ENCODE data around the gene ABHD16A. TPM values are rescaled to one million over a fixed set of nuclear protein-coding genes. Genes with fewer than 3 reads are reported as not detected.

The ABHD16A gene
- total and polyA plus RNA-seq, 2 of the 13 experiments (the other 11 are each of a cell fraction or from before 2014, with no cell fraction given), result 43.5 to 45.4 TPM

DNA sequence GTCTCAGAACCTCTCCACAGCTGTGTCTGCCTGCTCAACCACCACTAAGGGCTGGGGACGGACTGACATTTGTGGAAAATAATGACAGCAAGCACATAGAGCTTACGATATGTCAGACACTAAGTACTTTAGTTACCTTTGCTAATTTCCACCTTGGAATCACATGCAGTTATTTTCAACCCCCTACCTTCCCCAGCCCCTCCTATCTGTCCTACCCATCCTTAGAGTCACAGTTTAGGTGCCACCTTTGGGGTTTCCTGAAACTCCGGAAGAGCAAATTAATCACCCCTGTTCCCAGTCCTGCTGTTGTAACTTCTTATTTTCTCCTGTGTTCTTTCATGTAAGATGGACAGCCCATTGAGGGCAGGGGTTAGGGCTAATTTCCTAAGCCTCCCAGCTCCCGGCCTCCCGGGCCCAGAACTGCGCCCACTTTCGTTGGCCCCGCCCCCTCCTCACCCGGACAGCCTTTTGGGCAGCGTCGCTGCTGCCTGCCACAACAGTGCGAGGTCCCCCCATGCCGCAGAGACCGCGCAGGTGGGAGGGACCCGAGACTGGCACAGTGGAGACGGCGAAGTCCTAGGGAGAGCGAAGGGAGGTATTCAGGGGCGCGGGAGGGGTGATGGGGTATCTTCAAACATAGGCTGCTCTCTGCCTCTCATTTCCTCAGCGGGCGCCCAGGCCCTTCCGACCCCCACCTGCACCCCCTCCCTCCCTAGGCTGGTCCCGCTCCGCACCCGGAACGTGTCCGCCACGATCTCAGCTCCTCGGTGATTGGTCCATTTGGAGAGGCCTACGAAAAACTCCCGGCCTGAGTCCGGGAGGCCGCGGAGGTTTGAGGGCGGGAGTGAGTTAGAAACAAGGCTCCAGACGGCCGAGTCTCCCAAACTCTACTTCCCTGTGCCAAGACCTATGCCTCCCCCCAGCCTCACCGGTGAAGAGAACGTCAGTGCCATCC lies 24.9 kb upstream of the ABHD16A start (continued):
- TF ChIP-seq, protein P1, sequence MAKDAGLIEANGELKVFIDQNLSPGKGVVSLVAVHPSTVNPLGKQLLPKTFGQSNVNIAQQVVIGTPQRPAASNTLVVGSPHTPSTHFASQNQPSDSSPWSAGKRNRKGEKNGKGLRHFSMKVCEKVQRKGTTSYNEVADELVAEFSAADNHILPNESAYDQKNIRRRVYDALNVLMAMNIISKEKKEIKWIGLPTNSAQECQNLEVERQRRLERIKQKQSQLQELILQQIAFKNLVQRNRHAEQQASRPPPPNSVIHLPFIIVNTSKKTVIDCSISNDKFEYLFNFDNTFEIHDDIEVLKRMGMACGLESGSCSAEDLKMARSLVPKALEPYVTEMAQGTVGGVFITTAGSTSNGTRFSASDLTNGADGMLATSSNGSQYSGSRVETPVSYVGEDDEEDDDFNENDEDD (CRISPR knock-in tag; IDR thresholded peaks at IDR 0.05; ENCODE audit: borderline replicate concordance), result no peak

DNA sequence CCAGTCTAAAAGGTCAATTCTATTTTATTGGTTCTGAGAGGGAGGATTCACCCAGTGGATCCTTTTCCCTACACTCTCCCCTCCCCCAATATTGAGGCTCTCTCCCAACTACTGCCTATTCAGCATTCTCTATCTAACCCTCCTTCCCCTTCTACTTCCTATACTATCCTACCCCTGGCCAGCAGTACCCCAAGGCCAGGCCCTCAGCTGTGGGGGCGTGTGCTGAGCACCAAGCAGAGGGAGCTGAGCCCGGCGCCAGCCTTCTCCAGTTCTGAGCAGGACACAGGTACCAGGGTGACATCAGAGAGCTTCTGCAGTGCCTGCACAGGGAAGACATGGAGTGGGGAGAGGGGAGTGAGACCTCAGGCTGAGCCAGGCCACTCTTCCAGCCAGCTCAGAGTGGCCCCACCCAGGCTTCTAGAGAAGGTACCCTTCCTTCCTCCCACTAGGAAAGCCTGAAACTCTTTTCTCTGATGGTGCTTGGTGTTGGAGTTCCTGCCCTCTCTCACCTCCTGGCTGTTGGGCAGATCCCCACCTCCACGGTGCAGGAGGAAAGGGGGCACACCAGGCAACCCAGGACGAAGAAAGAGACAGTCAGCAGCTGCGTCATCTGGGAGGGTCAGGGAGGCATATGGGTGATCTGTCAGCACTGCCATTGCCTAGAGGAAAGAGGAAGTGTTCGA lies 24.1 kb upstream of the ABHD16A start:
- H3K9ac ChIP-seq (ENCODE audit: insufficient read depth, low read depth, low read length), result no peak overlapping the region
- ATAC-seq, result no peak
- intact Hi-C loops (cut with micrococcal nuclease; ENCODE audit: unreplicated experiment) (no loop called here), in situ Hi-C loops (cut with HindIII; ENCODE audit: extremely low pct_ligation_motif_present, low pct_unique_long_range_greater_than_20kb) (no loop called here)
- H3K4me2 ChIP-seq (ENCODE audit: low read depth, low read length), result no peak overlapping the region
- no peak overlapping the region for H3K27ac ChIP-seq (ENCODE audit: extremely low read length, insufficient read depth, low read length)
- no peaks in the 10 kb centered on the region for H3K79me2 ChIP-seq (ENCODE audit: insufficient read depth, low read length)
- H2AFZ ChIP-seq (ENCODE audit: low read length), result no peak overlapping the region
- BruUV-seq (replicated peaks), result no TSS peak
- H3K9me3 ChIP-seq (ENCODE audit: low read length), result no peaks in the 10 kb centered on the region
- ChIA-PET POLR2A (interaction anchor here (2.1 to 6.1 kb wide), 2 partner anchors 12 to 43 kb away, joined by 11 to 122 read pairs; partner anchors contain the start of genes CLIC1 and MSH5), CTCF (ENCODE audit: low intra/inter-chr PET ratio, low total read pairs) (interaction anchor here (4.2 kb wide), 1 partner anchor 43 kb away, joined by 74 read pairs; no protein-coding TSS in a partner anchor)
- H4K20me1 ChIP-seq (ENCODE audit: insufficient read depth, low read length), result peaks cover 11% of the 10 kb centered on the region; the same call in 1 of the 2 replicates
- no peak for FAIRE-seq
- H3K27me3 ChIP-seq (ENCODE audit: control insufficient read depth in 1 of 2, insufficient read depth in 2 of 2, low read length in 2 of 2), result peaks cover 0 to under 1% of the 10 kb centered on the region in 2 experiments; a peak in 2 of 5 replicates
- no peak for DNase-seq (ENCODE audit: low spot score)
- H3K4me1 ChIP-seq (ENCODE audit: insufficient read depth, low read length), result peaks cover 33% of the 10 kb centered on the region
- no peak overlapping the region for H3K4me3 ChIP-seq (replicated peaks in 1 of 3; ENCODE audit: insufficient read depth in 1 of 3, low read depth in 2 of 3, low read length in 3 of 3)
- WGBS (ENCODE audit: low lambda C conversion rate), result 84% methylated on average over 7 of the region's 7 CpGs
- TF ChIP-seq MAFK (conservative IDR thresholded peaks at IDR 0.05 in 1 of 2, IDR thresholded peaks at IDR 0.05 in 1 of 2; ENCODE audit: low read length in 2 of 2), result peak in 1 of 2 experiments; percentile 24; a peak in 2 of 4 replicates
- TF ChIP-seq PAWR (CRISPR knock-in tag; IDR thresholded peaks at IDR 0.05; ENCODE audit: borderline replicate concordance), result no peak
- H3K36me3 ChIP-seq (replicated peaks in 1 of 2; ENCODE audit: control insufficient read depth in 1 of 2, insufficient read depth in 2 of 2, low read length in 2 of 2), result peaks cover 14 to 18% of the 10 kb centered on the region in 2 experiments
